MM.1S (cell line): Measurements from ENCODE around the gene SAP30BP.

Experiments used
- DNase-seq: peaks from one replicate; pipeline ENCODE4 v3.0.0-alpha.2; 2015
- H2AFZ ChIP-seq: fragments of 300-600 bp; sonication (generic); 2 replicates; pipeline ENCODE4 v1.6.0; 2016; ENCODE audit warnings: antibody characterized with exemption, low read length
- H3F3A ChIP-seq: fragments of 300-600 bp; sonication (generic); 2 replicates; pipeline ENCODE4 v1.6.1; 2016; ENCODE audit warnings: mild to moderate bottlenecking, antibody characterized with exemption, low read length, moderate library complexity, mixed read lengths; ENCODE audit not compliant: insufficient read depth
- H3K27ac ChIP-seq: fragments of 300-600 bp; sonication (generic); 2 replicates; pipeline ENCODE4 v1.5.1; 2016; ENCODE audit warnings: mild to moderate bottlenecking, low read length
- H3K27me3 ChIP-seq: fragments of 300-600 bp; sonication (generic); replicated peaks from 2 replicates; pipeline ENCODE4 v1.6.0; 2016; ENCODE audit warnings: low read length; ENCODE audit not compliant: insufficient read depth
- H3K36me3 ChIP-seq: fragments of 300-600 bp; sonication (generic); replicated peaks from 2 replicates; pipeline ENCODE4 v1.6.1; 2016; ENCODE audit warnings: mild to moderate bottlenecking, low read length, mixed read lengths; ENCODE audit not compliant: insufficient read depth
- H3K4me1 ChIP-seq: fragments of 300-600 bp; sonication (generic); 2 replicates; pipeline ENCODE4 v1.6.1; 2016; ENCODE audit warnings: low read length, mixed read lengths
- H3K4me2 ChIP-seq: fragments of 300-600 bp; sonication (generic); 2 replicates; pipeline ENCODE4 v1.6.0; 2016; ENCODE audit warnings: low read depth, low read length
- H3K4me3 ChIP-seq: fragments of 300-600 bp; sonication (generic); 2 replicates; pipeline ENCODE4 v1.5.1; 2016; ENCODE audit warnings: low read length, mixed read lengths
- H3K79me2 ChIP-seq: fragments of 300-600 bp; sonication (generic); 2 replicates; pipeline ENCODE4 v1.6.1; 2016; ENCODE audit warnings: mixed run types, low read length, mixed read lengths
- H3K9ac ChIP-seq: fragments of 300-600 bp; sonication (generic); 2 replicates; pipeline ENCODE4 v1.6.1; 2016; ENCODE audit warnings: low read length, mixed read lengths
- H3K9me2 ChIP-seq: fragments of 300-600 bp; sonication (generic); replicated peaks from 2 replicates; pipeline ENCODE4 v1.6.1; 2016; ENCODE audit warnings: mild to moderate bottlenecking, low read length, mixed read lengths; ENCODE audit not compliant: insufficient read depth
- H3K9me3 ChIP-seq: fragments of 300-600 bp; sonication (generic); replicated peaks from 2 replicates; pipeline ENCODE4 v1.6.1; 2016; ENCODE audit warnings: mild to moderate bottlenecking, low read length, mixed read lengths; ENCODE audit not compliant: insufficient read depth
- H4K20me1 ChIP-seq: fragments of 300-600 bp; sonication (generic); 2 replicates; pipeline ENCODE4 v1.6.1; 2016; ENCODE audit warnings: mild to moderate bottlenecking, low read length, moderate library complexity, mixed read lengths; ENCODE audit not compliant: insufficient read depth
- EZH2 ChIP-seq: fragments of 300-600 bp; sonication (generic); optimal IDR thresholded peaks from 2 replicates; pipeline ENCODE3; 2017; ENCODE audit warnings: low read depth, mild to moderate bottlenecking, antibody characterized with exemption, low read length, mixed read lengths
- EZH2phosphoT487 ChIP-seq: fragments of 300-600 bp; sonication (generic); IDR thresholded peaks from 2 replicates; pipeline ENCODE4 v1.6.1; 2018; ENCODE audit warnings: antibody characterized with exemption, low read length
- TF ChIP-seq, protein P1 (sequence below): fragments of 300-600 bp; sonication (generic); IDR thresholded peaks from 2 replicates; pipeline ENCODE4 v1.5.1; 2016; ENCODE audit warnings: antibody characterized with exemption, low read length, mixed read lengths

The SAP30BP gene

GRCh38 chr17:75712446-75712845 is 45.3 kb downstream of the SAP30BP start:
- no peak for DNase-seq
- Histone ChIP-seq H4K20me1 (no peaks in the 10 kb centered on the region), H3K27me3 (peaks cover under 1% of the 10 kb centered on the region; the same call in 1 of the 2 replicates), H2AFZ (no peak overlapping the region), H3K27ac (no peak overlapping the region), H3K9me2 (no peaks in the 10 kb centered on the region), H3K79me2 (no peaks in the 10 kb centered on the region), H3K4me1 (no peaks in the 10 kb centered on the region), H3F3A (0 out of 2 replicates have a peak, but pooled peaks cover 3% of the 10 kb centered on the region), H3K4me2 (no peak overlapping the region), H3K9ac (no peak overlapping the region), H3K4me3 (no peak overlapping the region), H3K9me3 (no peaks in the 10 kb centered on the region), H3K36me3 (no peaks in the 10 kb centered on the region)
- TF ChIP-seq EZH2 (no peak), EZH2phosphoT487 (no peak)
- TF ChIP-seq, protein P1, sequence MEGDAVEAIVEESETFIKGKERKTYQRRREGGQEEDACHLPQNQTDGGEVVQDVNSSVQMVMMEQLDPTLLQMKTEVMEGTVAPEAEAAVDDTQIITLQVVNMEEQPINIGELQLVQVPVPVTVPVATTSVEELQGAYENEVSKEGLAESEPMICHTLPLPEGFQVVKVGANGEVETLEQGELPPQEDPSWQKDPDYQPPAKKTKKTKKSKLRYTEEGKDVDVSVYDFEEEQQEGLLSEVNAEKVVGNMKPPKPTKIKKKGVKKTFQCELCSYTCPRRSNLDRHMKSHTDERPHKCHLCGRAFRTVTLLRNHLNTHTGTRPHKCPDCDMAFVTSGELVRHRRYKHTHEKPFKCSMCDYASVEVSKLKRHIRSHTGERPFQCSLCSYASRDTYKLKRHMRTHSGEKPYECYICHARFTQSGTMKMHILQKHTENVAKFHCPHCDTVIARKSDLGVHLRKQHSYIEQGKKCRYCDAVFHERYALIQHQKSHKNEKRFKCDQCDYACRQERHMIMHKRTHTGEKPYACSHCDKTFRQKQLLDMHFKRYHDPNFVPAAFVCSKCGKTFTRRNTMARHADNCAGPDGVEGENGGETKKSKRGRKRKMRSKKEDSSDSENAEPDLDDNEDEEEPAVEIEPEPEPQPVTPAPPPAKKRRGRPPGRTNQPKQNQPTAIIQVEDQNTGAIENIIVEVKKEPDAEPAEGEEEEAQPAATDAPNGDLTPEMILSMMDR = no peak

GRCh38 chr17:75719732-75720131 is 52.6 kb downstream of the SAP30BP start:
- Histone ChIP-seq H3K9ac (no peak overlapping the region), H4K20me1 (no peaks in the 10 kb centered on the region), H3K27me3 (0 out of 2 replicates have a peak, but pooled peaks cover 13% of the 10 kb centered on the region), H3K9me3 (no peaks in the 10 kb centered on the region), H2AFZ (no peak overlapping the region), H3K36me3 (no peaks in the 10 kb centered on the region), H3K4me1 (peaks cover 9% of the 10 kb centered on the region; the same call in 1 of the 2 replicates), H3K4me3 (no peak overlapping the region), H3K4me2 (no peak overlapping the region), H3K27ac (no peak overlapping the region), H3K9me2 (no peaks in the 10 kb centered on the region), H3K79me2 (no peaks in the 10 kb centered on the region), H3F3A (no peaks in the 10 kb centered on the region)
- no peak for DNase-seq
- TF ChIP-seq EZH2 (no peak), EZH2phosphoT487 (no peak)
- TF ChIP-seq, protein P1 = no peak

DNA sequence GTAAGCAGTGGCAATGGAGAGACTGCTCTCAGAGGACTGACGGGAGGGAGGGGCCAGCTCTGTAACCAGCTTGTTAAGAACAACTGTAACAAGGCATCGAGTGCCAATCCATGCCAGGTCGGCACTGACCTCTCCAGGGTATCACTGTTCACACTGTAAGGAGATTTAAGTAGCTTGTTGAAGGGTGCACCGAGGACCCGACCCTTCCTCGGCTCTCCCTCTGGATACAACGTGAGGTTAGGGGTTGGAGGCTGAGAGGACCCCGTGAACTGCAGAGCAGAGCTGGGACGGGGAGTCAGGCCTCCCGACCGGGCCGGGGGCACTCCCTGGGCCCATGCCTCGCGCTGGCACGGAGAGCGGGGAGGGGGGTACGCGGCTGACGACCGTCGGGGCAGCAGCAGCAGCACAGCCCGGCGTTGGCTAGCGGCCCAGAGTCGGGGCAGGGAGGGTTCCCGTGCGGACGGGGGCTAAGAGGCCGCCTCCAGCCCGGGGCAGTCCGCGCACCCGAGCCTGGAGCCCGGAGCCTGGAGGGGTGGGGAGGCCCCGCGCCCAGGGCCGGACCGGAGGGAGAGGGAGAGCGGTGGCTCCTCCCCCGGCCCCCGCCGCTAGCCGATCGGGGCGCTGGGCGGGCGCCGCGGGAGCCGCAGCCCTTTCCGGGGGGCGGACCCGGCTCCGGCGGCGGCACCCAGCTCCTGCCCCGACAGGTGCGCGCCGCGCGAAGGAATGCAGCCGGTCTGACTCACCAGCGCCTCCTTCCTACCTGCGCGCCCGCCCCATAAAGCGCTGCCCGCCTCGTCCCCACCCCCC is 53.7 kb downstream of the SAP30BP start, which contains the start of gene ITGB4:
Gene ITGB4, plus strand, starts transcription at position 804 of the 807 bp plus-strand sequence. CDS start 3,245 bp downstream, outside the sequence.
- H3K9ac ChIP-seq = peak within 1 kb of the TSS; percentile 70
- H3K79me2 ChIP-seq = no peaks in the 10 kb centered on the region
- peaks cover 9% of the 10 kb centered on the region; the same call in 1 of the 2 replicates for H3K4me1 ChIP-seq
- no peak within 1 kb of the TSS for H3K27ac ChIP-seq
- H3K27me3 ChIP-seq = 0 out of 2 replicates have a peak, but pooled peaks cover 13% of the 10 kb centered on the region
- DNase-seq = peak; percentile 87
- H2AFZ ChIP-seq = peak within 1 kb of the TSS; percentile 92
- H3K4me3 ChIP-seq = peak within 1 kb of the TSS; percentile 75
- H3K36me3 ChIP-seq = no peaks in the 10 kb centered on the region
- no peaks in the 10 kb centered on the region for H3F3A ChIP-seq
- H4K20me1 ChIP-seq = no peaks in the 10 kb centered on the region
- peak within 1 kb of the TSS; percentile 100 for H3K4me2 ChIP-seq
- H3K9me2 ChIP-seq = no peaks in the 10 kb centered on the region
- TF ChIP-seq, protein P1 = no peak
- TF ChIP-seq EZH2 (no peak), EZH2phosphoT487 (no peak)
- H3K9me3 ChIP-seq = no peaks in the 10 kb centered on the region
